NCI-H82 (cell line): ENCODE data around the gene HEG1.
"Not testable (repeated sequence)": the region's sequence is repeated elsewhere in the genome, so short reads cannot be mapped to it uniquely, and the experiment has no call there.

Experiments
- DNase-seq: peaks from one replicate; lab custom pipeline; 2025; lab: John Stamatoyannopoulos, UW

The HEG1 gene

GRCh38 chr3:125055913-125056745 lies at the start of gene HEG1:
HEG1 (minus strand) TSS chr3:125055997; CDS start chr3:125055890, 107 bp downstream.
- DNase-seq, result peak; percentile 92

GRCh38 chr3:125105116-125105515 lies 49.3 kb upstream of the HEG1 start:
- DNase-seq, result no peak

- no peak for DNase-seq
These were observed 48.8 kb upstream of the HEG1 start for GRCh38 chr3:125104639-125105038.

- DNase-seq, result no peak
These were observed 47.6 kb upstream of the HEG1 start for GRCh38 chr3:125103406-125103805.

- no peak for DNase-seq
These were observed 46.7 kb upstream of the HEG1 start for GRCh38 chr3:125102470-125102869.

GRCh38 chr3:125098611-125099291 lies 43.0 kb upstream of the HEG1 start:
- DNase-seq, result no peak

- DNase-seq, result no peak
These were observed 34.9 kb upstream of the HEG1 start for GRCh38 chr3:125090649-125091048.

- DNase-seq, result peak; percentile 59
These were observed 32.1 kb upstream of the HEG1 start for GRCh38 chr3:125087768-125088391.

- no peak for DNase-seq
These were observed 29.4 kb upstream of the HEG1 start for GRCh38 chr3:125085166-125085565.

GRCh38 chr3:125083776-125084175 lies 28.0 kb upstream of the HEG1 start:
- DNase-seq, result no peak

GRCh38 chr3:125082339-125082738 lies 26.5 kb upstream of the HEG1 start:
- DNase-seq, result not testable (repeated sequence)

- DNase-seq, result no peak
These were observed 24.3 kb upstream of the HEG1 start for GRCh38 chr3:125080077-125080476.

GRCh38 chr3:125079675-125080045 lies 23.9 kb upstream of the HEG1 start:
- DNase-seq, result no peak

GRCh38 chr3:125078951-125079674 lies 23.3 kb upstream of the HEG1 start:
- DNase-seq, result no peak

- no peak for DNase-seq
These were observed 22.1 kb upstream of the HEG1 start for GRCh38 chr3:125077864-125078263.

- no peak for DNase-seq
These were observed 20.7 kb upstream of the HEG1 start for GRCh38 chr3:125076464-125076863.

GRCh38 chr3:125075738-125076137 lies 19.9 kb upstream of the HEG1 start:
- peak; percentile 70 for DNase-seq

- peak; percentile 80 for DNase-seq
These were observed 17.7 kb upstream of the HEG1 start for GRCh38 chr3:125073390-125073905.

GRCh38 chr3:125072749-125073389 lies 17.1 kb upstream of the HEG1 start:
- peak; percentile 86 for DNase-seq

GRCh38 chr3:125072301-125072700 lies 16.5 kb upstream of the HEG1 start:
- no peak for DNase-seq

GRCh38 chr3:125069968-125070745 lies 14.4 kb upstream of the HEG1 start:
- no peak for DNase-seq
